ENCODE results near the gene PRCD.

Gene PRCD

GRCh38 chr17:76535788-76536510, 3.9 kb upstream of the PRCD start:
- H4K20me1 ChIP-seq (ENCODE audit: insufficient read depth, low read length): no peaks in the 10 kb centered on the region
- H3K4me1 ChIP-seq (ENCODE audit: insufficient read depth, low read length): no peaks in the 10 kb centered on the region
- TF ChIP-seq EZH2 (IDR thresholded peaks at IDR 0.05; ENCODE audit: borderline replicate concordance, low read depth, low read length, severe bottlenecking) (no peak), CTCF (IDR thresholded peaks at IDR 0.05; ENCODE audit: borderline replicate concordance, extremely low read depth, low read length, poor library complexity, severe bottlenecking) (no peak)

GRCh38 chr17:76536511-76537287, 3.1 kb upstream of the PRCD start:
- TF ChIP-seq CTCF (IDR thresholded peaks at IDR 0.05; ENCODE audit: borderline replicate concordance, extremely low read depth, low read length, poor library complexity, severe bottlenecking) (no peak), EZH2 (IDR thresholded peaks at IDR 0.05; ENCODE audit: borderline replicate concordance, low read depth, low read length, severe bottlenecking) (no peak)
- Histone ChIP-seq H3K27ac (ENCODE audit: low read length) (no peak overlapping the region), H3K79me2 (ENCODE audit: insufficient read depth, low read length) (no peaks in the 10 kb centered on the region), H2AFZ (ENCODE audit: low read depth, low read length) (no peak overlapping the region), H3K4me3 (ENCODE audit: low read depth in 1 of 2, low read length in 2 of 2) (no peak overlapping the region), H3K27me3 (ENCODE audit: insufficient read depth, low read length, poor library complexity) (no peaks in the 10 kb centered on the region), H3K4me1 (ENCODE audit: insufficient read depth, low read length) (no peaks in the 10 kb centered on the region), H3K4me2 (ENCODE audit: insufficient read depth, low read length) (no peak overlapping the region), H3K9me3 (ENCODE audit: insufficient read depth, low read length, severe bottlenecking) (no peaks in the 10 kb centered on the region), H4K20me1 (ENCODE audit: insufficient read depth, low read length) (no peaks in the 10 kb centered on the region), H3K36me3 (ENCODE audit: insufficient read depth, low read length) (no peaks in the 10 kb centered on the region), H3K9ac (ENCODE audit: low read depth, low read length) (no peak overlapping the region)
- DNase-seq (no peak), ATAC-seq (ENCODE audit: insufficient read depth, low read depth) (no peak)

More at GRCh38 chr17:76535788-76536510, 3.9 kb upstream of the PRCD start:
- no peak overlapping the region for H3K9ac ChIP-seq (ENCODE audit: low read depth, low read length)
- no peaks in the 10 kb centered on the region for H3K27me3 ChIP-seq (ENCODE audit: insufficient read depth, low read length, poor library complexity)
- no peak for DNase-seq
- no peaks in the 10 kb centered on the region for H3K79me2 ChIP-seq (ENCODE audit: insufficient read depth, low read length)
- no peaks in the 10 kb centered on the region for H3K9me3 ChIP-seq (ENCODE audit: insufficient read depth, low read length, severe bottlenecking)
- H3K4me2 ChIP-seq (ENCODE audit: insufficient read depth, low read length): no peak overlapping the region
- no peak overlapping the region for H2AFZ ChIP-seq (ENCODE audit: low read depth, low read length)
- no peaks in the 10 kb centered on the region for H3K36me3 ChIP-seq (ENCODE audit: insufficient read depth, low read length)
- no peak overlapping the region for H3K27ac ChIP-seq (ENCODE audit: low read length)
- H3K4me3 ChIP-seq (ENCODE audit: low read depth in 1 of 2, low read length in 2 of 2): no peak overlapping the region
- no peak for ATAC-seq (ENCODE audit: insufficient read depth, low read depth)

GRCh38 chr17:76537288-76537577, 2.6 kb upstream of the PRCD start:
- no peak overlapping the region for H3K4me3 ChIP-seq (ENCODE audit: low read depth in 1 of 2, low read length in 2 of 2)
- no peaks in the 10 kb centered on the region for H3K27me3 ChIP-seq (ENCODE audit: insufficient read depth, low read length, poor library complexity)

More at GRCh38 chr17:76537288-76537577, 2.6 kb upstream of the PRCD start:
- TF ChIP-seq EZH2 (IDR thresholded peaks at IDR 0.05; ENCODE audit: borderline replicate concordance, low read depth, low read length, severe bottlenecking): no peak
- no peak for TF ChIP-seq CTCF (IDR thresholded peaks at IDR 0.05; ENCODE audit: borderline replicate concordance, extremely low read depth, low read length, poor library complexity, severe bottlenecking)
- Histone ChIP-seq H3K9ac (ENCODE audit: low read depth, low read length) (no peak overlapping the region), H4K20me1 (ENCODE audit: insufficient read depth, low read length) (no peaks in the 10 kb centered on the region), H3K4me1 (ENCODE audit: insufficient read depth, low read length) (no peaks in the 10 kb centered on the region), H2AFZ (ENCODE audit: low read depth, low read length) (no peak overlapping the region), H3K36me3 (ENCODE audit: insufficient read depth, low read length) (no peaks in the 10 kb centered on the region), H3K4me2 (ENCODE audit: insufficient read depth, low read length) (no peak overlapping the region), H3K79me2 (ENCODE audit: insufficient read depth, low read length) (no peaks in the 10 kb centered on the region), H3K9me3 (ENCODE audit: insufficient read depth, low read length, severe bottlenecking) (no peaks in the 10 kb centered on the region), H3K27ac (ENCODE audit: low read length) (no peak overlapping the region)
- DNase-seq (no peak), ATAC-seq (ENCODE audit: insufficient read depth, low read depth) (no peak)

Measured in DND-41 (cell line).